ENCODE results near the gene MICALL1.

The MICALL1 gene

GRCh38 chr22:37916311-37916710, 10.2 kb downstream of the MICALL1 start:
- no peak overlapping the region for H3K27ac ChIP-seq
- TF ChIP-seq CTCF (IDR thresholded peaks at IDR 0.05), result no peak

- H3K27ac ChIP-seq, result no peak overlapping the region
- TF ChIP-seq ZFX (IDR thresholded peaks at IDR 0.05; ENCODE audit: borderline replicate concordance) (no peak), CTCF (IDR thresholded peaks at IDR 0.05) (no peak)
Measured at GRCh38 chr22:37917874-37918548, 11.9 kb downstream of the MICALL1 start.

- TF ChIP-seq ZFX (IDR thresholded peaks at IDR 0.05; ENCODE audit: borderline replicate concordance) (no peak), CTCF (IDR thresholded peaks at IDR 0.05) (no peak)
- H3K27ac ChIP-seq, result no peak overlapping the region
Measured at GRCh38 chr22:37918580-37919270, 12.6 kb downstream of the MICALL1 start.

GRCh38 chr22:37920126-37920525, 14.0 kb downstream of the MICALL1 start:
- TF ChIP-seq CTCF (IDR thresholded peaks at IDR 0.05), result no peak
- no peak for TF ChIP-seq ZFX (IDR thresholded peaks at IDR 0.05; ENCODE audit: borderline replicate concordance)
- no peak overlapping the region for H3K27ac ChIP-seq

GRCh38 chr22:37922191-37922590, 16.1 kb downstream of the MICALL1 start:
- no peak overlapping the region for H3K27ac ChIP-seq
- no peak for TF ChIP-seq CTCF (IDR thresholded peaks at IDR 0.05)
- TF ChIP-seq ZFX (IDR thresholded peaks at IDR 0.05; ENCODE audit: borderline replicate concordance), result no peak

- H3K27ac ChIP-seq, result no peak overlapping the region
- TF ChIP-seq CTCF (IDR thresholded peaks at IDR 0.05), result no peak
- TF ChIP-seq ZFX (IDR thresholded peaks at IDR 0.05; ENCODE audit: borderline replicate concordance), result no peak
Measured at GRCh38 chr22:37923927-37924326, 17.8 kb downstream of the MICALL1 start.

- TF ChIP-seq ZFX (IDR thresholded peaks at IDR 0.05; ENCODE audit: borderline replicate concordance) (no peak), CTCF (IDR thresholded peaks at IDR 0.05) (no peak)
- no peak overlapping the region for H3K27ac ChIP-seq
Measured at GRCh38 chr22:37924386-37925065, 18.4 kb downstream of the MICALL1 start.
